Hematopoietic multipotent progenitor cell treated with erythropoietin and hydrocortisone succinate and interleukin-3 and kit ligand, for 6 days (in vitro differentiated cells): Measurements from ENCODE around the gene MICAL3.
"Not testable (repeated sequence)": the region's sequence is repeated elsewhere in the genome, so short reads cannot be mapped to it uniquely, and the experiment has no call there.

ENCODE experiments used
- DNase-seq: peaks from one replicate; pipeline ENCODE4 v3.0.0-alpha.2; 2015

Gene MICAL3

DNA sequence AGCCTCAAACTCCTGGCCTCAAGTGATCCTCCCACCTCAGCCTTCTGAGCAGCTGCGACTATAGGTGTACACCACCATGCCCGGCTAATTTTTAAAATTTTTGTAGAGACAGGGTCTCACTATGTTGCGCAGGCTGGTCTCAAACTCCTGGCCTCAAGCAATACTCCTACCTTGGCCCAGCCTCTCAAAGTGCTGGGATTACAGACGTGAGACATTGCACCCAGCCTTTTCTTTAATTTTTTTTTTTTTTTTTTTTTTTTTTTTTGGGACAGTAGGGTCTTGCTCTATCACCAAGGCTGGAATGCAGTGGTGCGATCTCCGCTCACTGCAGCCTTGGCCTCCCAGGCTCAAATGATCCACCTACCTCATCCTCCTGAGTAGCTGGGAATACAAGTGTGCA is 29.1 kb downstream of the MICAL3 start:
- DNase-seq, result not testable (repeated sequence)

DNA sequence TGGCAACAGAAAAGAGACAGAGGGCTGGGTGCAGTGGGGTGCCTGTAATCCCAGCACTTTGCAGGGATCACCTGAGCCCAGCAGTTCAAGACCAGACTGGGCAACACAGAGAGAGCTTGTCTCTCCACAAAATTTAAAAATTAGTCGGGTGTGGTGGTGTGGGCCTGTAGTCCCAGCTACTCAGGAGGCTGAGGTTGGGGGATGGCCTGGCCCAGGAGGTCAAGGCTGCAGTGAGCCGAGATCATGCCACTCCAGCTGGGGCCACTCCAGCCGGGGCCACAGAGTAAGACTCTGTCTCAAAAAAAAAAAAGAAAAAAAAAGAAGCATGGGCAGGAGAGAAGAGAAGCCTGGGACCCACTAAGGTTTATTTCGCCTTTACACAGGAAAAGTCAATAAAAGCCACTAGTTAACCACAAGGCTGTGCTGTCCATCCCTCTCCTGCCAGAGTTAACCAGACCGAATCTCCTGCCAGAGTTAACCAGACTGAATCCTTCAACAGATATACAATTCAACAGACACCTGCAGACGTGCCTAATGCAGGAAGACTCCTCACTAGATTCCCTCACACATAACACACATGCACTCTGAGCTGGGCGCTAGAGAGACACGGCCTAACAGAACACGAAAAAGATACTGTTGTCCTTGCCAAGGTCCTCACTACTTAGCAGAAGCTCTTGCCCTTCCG is 29.8 kb downstream of the MICAL3 start:
- no peak for DNase-seq

DNA sequence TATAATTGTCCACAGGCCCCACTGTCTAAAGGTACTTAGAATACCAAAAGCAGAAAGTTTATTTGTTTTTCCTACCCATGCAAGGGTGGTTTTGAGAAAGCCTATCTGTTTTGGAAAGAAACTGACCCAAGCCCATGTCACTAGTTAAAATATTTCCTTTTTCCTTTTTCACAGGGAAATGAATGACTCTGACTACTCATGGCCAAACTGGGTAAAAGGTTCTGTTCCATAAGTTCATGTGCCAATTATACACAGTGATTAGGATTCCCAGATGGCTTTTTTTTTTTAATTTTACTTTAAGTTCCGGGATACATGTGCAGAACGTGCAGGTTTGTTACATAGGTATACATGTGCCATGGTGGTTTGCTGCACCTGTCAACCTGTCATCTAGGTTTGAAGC is 31.4 kb downstream of the MICAL3 start:
- DNase-seq, result not testable (repeated sequence)

DNA sequence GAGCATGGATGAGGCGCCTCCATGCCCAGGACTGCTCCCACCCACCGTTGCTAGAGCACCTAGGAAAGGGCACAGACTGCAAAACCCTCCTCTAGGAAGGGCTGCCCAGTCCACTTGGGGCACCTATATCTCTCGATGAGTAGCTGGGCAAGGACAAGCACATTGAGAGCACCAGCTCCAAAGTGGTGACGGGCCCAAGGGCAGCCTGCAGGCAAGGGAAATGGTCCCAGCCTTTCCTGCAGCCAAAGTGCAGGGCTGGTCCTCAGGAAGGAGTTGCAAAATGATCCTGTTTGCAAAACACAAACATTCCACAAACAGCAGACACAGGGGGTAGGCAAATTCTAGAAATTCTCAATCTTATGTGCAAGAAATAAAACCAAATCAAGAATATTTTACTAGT is 32.4 kb downstream of the MICAL3 start:
- not testable (repeated sequence) for DNase-seq

DNA sequence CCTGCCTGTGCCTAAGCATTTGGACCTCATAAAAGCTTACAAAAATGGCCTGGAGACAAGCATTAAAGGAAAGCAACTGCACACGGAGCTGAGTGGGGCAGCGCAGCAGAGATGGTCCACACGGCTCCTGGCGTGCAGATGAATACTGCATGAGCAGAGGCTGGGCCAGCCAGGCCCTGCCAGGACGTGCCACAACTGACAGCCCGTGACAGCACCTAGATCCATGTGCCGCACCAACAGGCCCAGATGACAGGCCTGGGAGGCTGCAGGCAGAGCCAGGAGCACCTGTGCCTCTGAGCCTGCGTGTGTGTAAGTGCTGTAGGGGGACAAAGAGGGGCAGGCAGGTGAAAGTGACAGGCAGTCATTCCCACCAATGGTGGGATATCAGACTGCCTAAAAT is 33.4 kb downstream of the MICAL3 start:
- DNase-seq, result no peak

DNA sequence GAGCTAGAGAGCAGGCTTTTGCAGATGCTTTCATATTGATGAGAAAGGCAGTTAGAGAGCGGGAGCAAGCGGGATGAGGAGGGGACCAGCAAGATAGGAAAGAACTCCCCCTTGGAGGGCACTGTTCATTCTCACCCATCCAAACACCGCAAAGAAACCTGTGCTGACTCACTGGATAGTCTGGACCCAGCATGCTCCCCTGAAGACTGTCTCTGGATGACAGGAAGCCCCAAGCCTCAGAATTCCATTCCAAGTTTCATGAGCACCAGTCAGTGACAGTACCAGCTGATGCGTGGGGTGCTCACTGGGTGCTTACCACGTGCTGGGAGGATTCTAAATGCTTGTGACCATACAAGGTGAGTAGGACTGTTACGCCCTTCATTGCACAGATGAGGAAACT is 34.2 kb downstream of the MICAL3 start:
- no peak for DNase-seq

DNA sequence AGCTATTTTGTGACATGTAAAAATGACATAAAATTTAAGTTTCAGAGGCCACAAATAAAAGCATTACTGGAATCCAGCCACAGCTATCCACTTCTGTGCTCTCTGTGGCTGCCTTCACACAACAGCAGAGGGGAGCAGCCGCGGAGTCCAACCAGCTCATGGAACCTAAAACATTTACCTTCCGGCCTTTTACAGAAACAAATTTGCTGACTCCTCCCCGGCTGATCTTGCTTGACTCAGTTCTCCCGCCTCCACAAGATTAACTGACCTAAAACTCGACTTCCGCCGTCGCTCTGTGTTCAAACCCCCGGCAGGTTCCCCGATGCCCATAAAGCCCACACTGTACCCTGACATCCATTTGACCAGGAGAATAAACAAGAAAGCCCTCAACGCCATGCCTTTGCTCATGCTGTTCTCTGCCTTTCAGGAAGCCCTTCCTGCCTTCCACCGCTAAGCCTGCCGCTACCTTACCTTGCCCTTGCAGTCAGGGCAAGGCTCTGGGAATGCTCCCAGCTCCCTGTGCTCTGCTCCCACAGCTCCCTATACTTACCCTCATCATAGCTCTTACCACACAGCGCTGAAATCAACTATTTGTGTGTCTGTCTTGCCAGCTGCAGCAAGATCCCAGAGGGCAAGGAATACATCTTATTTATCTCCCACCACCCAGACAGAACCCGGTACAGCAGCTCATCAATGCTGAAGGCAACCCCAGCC is 35.4 kb downstream of the MICAL3 start:
- DNase-seq, result no peak

DNA sequence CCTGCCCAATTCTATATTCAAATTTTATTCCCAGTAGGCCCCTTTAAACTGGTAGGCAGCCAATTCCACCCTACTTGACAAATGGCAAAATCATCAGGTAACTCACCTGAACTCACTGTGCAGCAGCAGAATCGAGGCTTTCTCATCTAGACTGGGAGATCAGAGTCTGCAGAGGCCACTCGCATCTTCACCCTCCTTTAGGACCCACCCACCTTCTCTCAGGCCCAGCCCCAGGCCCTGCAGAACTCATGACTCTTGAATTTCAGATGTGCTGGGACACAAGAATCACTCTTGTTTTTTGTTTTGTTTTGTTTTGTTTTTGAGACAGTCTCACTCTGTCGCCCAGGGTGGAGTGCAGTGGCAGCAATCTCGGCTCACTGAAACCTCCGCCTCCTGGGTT is 38.8 kb downstream of the MICAL3 start:
- no peak for DNase-seq

DNA sequence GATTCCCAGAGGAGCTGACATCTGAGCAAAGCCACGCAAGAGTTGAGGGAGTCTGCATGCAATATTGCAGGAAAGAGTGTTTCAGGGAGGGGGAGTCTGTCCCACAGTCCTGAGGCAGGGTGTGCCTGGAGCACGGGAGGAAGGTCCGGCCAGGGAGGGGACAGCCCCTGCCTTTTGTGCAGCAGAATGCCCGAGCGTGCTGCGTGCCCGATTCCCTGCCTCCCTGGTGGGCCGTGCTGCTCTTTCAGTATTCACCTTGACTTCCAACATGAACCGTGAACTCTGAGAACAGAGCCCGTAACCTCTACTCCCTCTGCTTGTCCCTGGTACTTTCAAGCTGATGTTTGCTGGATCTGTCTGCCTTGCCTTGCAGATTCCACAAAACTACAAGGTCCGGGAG is 39.3 kb downstream of the MICAL3 start:
- not testable (repeated sequence) for DNase-seq

DNA sequence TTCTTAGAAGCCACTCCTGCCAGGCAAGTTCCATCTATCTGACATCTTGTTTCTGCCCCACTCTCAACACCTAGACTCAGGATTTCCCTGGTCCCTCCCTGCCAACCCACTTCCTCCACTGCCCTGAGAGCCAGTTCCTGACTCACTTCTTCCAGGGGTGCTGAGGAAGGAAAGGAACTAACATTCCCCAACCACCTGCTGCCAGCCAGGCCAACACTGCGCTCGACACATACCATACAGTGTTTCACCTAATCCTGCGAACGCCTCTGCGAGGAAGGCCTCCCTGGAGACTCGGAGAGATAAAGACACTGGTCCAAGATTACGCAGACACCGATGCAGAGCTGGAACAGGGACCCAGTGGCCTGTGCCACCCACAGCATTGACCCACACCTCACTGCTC is 40.2 kb downstream of the MICAL3 start:
- DNase-seq, result no peak

DNA sequence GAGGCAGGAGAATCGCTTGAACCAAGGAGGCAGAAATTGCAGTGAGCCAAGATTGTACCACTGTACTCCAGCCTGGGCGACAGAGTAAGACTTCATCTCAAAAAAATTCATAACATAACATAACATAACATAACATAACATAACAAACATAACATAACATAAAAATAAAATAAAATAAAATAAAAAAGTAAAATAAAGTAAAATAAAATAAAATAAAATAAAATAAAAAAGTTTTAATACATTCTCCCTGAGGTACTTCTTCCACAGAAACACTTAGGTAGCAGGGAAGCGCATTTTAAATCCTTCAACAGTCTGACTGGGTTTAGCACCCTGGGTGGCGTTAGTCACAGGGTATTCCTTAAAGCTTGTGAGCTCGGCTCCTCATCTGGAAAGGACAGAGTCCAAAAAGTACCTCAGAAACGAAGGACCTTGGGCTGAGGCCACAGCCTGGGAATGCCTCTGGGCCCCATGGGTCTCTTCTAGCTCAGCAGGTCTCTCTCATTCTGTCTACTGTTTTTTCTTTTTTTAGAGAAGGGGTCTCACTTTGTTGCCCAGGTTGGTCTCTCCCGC is 41.7 kb downstream of the MICAL3 start:
- DNase-seq, result no peak

DNA sequence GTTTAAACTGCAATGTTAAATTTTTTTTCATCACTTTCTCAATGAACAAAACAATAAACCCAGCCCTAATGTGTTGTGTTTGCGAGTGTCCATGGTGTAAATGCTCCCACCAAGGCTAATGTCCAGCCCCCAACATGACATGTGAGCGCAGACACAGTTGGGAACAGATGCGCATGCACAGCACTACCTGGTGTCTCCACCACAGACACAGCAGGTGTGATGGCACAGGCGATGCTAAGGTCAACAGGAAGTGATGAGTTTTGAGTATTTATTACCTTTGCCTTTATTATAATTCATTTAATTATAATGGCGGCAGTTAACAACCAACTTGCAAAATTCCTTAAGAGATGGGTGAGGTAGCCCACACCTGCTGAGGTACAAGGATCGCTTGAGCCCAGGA is 42.9 kb downstream of the MICAL3 start:
- DNase-seq, result no peak

DNA sequence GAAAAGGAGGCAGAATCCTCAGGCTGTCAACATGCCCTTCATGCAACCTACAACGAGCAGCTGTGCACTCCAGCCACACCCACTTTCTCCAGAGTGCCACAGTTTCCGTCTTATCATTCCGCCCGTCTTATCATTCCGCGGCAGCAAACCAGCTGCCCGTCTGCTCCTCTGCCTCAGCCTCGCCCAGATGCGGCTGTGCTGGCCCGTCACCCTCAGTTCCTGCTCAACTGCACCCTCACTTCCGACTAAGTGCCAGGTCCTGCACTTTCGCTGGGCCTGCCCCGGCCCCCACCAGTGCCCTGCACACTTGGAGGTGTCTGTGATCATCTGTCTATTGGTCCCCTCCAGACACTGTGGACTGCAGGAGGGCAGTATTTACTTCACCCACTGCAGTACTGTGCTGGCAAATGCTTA is 43.7 kb downstream of the MICAL3 start:
- DNase-seq, result peak; percentile 98

DNA sequence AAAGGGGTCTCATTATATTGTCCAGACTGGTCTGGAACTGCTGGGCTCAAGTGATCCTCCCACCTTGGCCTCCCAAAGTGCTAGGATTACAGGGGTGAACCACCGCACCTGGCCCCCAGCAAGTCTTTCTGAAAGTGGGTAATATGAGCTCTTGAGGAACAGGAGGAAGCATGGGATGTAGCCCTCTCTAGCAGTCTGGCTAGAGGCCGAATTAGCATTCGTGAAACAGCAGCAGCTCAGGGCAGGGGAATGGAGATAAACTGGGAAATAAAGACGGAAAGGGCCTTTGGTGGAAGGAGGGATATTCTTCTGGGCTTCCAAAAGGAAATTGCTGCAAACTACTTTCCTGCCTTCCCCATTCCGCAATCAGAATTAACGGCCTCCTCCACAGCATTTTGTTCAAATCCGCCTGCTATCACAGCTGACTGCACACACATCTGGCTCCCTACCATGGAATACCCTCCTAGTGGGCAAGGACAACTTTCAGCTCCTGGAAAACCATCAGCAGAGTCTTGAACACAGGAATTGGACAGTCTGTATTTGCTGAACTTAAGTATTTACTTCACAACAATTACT is 44.3 kb downstream of the MICAL3 start:
- DNase-seq, result peak; percentile 48

DNA sequence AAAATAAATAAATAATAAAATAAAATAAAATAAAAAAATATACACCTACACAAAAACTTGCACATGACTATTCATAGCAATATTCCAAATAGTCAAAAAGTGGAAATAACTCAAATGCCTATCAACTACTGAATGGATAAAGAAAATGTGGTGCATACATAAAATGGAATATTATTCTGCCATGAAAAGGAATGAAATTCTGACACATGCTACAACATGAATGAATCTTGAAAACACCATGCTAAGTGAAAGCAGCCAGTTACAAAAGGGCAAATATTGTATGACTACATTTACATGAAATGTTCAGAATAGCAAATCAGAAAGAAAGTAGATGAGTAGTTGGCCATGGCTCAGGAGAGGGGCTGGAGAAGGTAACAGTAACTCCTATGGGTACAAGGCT is 46.3 kb downstream of the MICAL3 start:
- DNase-seq, result no peak

DNA sequence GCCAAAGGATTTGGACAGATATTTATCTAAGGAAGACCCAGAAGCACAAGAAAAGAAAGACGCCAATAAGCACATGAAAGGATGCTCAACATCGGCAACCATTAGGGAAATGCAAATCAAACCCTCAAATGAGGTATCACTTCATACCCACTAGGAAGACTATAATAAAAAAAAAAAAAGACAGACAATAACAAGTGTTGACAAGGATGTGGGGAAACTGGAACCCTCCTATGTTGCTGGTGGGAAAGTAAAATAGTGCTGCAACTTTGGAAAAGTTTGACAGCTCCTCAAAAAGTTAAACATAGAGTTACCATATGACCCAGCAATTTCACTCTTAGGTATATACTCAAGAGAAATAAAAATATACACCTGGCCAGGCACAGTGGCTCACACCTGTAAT is 47.0 kb downstream of the MICAL3 start:
- DNase-seq, result no peak

DNA sequence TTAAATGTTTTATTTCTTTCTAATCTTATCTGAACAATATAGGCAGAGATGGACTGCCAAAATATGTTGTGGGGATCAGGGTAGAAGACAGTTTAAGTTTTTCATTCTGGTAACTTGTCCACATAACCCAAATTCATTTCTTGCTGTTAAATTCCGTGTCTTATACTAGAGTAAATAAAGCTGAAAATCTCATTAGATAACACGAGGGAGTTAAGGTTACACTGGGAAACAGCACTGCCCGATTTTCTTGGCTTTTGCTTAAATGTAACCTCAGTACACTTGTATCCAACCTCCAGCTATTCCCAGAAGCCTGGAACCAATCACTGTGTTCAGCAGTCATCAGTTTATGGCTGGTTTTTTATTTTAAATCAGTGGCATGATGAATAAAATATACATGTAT is 48.2 kb downstream of the MICAL3 start:
- no peak for DNase-seq

DNA sequence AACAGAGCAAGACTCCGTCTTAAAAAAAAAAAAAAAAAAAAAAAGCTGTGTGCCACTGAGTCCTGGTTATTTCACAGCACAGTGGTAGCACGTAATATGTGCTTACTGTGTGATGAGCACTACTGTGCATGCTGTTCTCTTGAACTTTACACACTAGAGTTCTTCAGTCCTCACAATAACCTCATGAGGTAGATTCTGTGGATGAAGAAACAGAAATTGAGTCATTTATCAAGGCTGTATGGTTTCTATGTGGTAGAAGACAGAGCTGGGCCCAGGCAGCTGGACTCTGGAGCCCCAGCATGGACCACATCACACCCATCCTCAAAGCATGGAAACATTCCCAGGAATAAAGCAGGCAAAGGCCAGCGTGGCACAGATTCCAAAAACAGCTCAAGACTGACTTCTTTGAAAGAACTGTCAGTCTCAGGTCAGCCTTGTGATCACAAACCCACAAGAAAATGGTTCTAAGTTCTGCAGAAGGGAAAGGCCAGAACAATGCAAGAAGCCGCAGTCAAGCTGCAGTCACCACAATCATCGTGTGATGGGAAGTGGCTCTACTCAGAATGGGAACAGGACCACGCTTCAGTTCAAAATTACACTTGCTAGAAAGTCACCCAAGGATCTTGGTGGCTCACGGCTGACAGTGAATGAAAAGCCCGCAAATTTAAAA is 49.5 kb downstream of the MICAL3 start:
- DNase-seq, result peak; percentile 33

DNA sequence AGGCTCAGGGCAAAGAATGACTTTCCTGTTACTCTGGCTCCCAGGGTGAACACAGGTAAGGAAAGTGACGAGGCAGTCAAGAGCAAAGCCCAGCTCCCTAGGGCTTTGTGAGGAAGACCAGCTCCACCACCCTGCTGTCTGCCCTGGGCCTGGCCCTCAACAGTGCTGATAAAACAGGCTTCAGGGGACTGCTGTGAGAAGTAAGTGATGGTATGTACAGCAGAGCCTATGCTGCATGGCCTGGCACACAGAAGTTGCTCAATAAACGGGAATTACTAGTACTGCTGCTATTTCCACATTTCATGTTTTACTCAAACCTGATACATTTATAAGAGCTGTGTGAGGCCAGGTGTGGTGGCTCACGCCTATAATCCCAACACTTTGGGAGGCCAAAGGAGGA is 50.3 kb downstream of the MICAL3 start:
- DNase-seq, result peak; percentile 35

DNA sequence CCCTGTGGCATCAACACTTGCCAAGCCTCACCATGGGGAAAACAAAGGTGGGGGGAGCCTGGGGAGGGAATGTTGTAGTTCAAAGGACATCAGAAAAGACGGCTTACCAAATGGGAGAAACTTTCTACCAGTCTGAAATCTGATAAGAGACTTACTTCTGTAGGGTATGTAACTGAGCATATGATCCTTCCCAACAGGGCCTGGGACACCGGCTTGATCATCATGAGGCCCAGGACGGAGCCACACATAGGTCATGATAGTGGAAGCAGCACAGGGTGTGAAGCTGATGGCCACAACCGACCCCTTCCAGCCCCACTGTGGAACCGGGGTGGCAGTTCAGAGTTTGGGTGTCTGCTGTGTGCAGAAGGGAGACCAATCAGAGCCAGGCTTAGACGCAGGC is 51.1 kb downstream of the MICAL3 start:
- DNase-seq, result no peak

DNA sequence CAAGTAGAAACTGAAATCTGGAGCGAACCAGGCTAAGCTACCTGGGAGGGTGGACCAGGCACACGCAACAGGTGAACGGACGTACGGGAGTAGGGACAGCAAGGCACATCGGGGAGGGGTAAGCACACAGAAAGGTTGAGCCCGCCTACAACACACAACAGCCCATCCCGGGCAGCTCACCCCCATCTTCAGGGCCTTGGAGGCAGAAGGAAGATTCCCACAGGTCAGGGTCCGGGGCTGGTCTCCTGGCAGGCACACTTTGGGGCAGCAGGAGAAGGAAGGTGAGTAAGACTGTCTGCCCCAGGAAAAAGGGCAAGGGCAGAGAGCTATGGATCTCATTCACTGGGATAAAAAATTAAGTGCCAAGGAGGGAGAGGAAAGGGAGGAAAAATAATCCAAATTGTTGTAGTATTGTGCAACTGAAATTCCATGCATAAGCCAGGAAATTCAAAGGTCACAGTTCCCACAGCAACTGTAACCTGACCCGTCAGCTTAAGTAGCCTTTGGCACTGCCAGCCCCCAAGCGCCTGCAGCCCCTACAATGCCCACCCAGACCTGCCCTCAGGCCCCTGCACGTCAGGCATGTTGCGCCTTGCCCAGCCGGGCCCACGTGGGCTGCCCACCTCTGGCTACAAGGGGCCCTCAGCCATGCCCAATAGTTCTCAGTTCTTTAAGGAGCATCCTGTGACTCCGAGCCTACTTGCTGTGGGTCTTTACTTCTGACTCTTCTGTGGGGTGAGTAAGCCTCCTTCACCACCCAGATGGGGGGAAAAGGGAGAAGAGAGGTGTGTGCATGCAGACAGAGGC is 51.8 kb downstream of the MICAL3 start:
- no peak for DNase-seq

DNA sequence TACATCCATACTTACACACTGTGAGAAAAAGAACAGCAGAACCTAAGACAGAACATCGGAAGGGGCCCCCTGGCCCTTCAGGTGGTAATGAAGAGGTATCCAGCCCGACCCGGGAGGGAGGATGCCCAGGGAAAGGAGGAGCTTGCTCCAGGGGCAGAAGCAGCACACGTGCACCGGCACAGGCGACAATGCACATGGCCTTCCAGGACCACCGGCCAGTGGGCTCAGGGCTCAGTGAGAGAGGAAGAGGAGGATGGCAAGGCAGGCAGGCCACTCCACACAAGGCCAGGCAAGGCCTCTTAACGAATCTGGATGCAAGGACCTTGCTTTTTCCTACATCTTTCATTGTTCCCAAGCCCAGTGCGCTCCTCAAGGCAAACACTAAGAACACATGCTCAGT is 52.6 kb downstream of the MICAL3 start:
- DNase-seq, result no peak
